DND-41 (cell line): ENCODE results near the gene FAM163B.

ENCODE experiments used
- ATAC-seq: fragments of 200-7000 bp; cut with Tn5 transposase; 3 replicates; pipeline ENCODE4 v1.9.1; 2021; ENCODE audit warnings: low read depth; ENCODE audit not compliant: insufficient read depth
- DNase-seq: peaks from one replicate; pipeline ENCODE4 v3.0.0-alpha.2; 2020
- H2AFZ ChIP-seq: 2 replicates; pipeline ENCODE4 v1.6.0; 2012; ENCODE audit warnings: low read depth, low read length
- H3K27ac ChIP-seq: 2 replicates; pipeline ENCODE4 v1.5.1; 2012; ENCODE audit warnings: low read length, inconsistent platforms
- H3K27me3 ChIP-seq: fragments of 200-600 bp; sonication (generic); 2 replicates; pipeline ENCODE4 v1.6.0; 2012; ENCODE audit warnings: low read length, mild to moderate bottlenecking, inconsistent platforms; ENCODE audit not compliant: insufficient read depth, poor library complexity
- H3K36me3 ChIP-seq: 2 replicates; pipeline ENCODE4 v1.5.1; 2012; ENCODE audit warnings: low read length, inconsistent platforms; ENCODE audit not compliant: insufficient read depth
- H3K4me1 ChIP-seq: 2 replicates; pipeline ENCODE4 v1.5.1; 2012; ENCODE audit warnings: mild to moderate bottlenecking, low read length; ENCODE audit not compliant: insufficient read depth
- H3K4me2 ChIP-seq: 2 replicates; pipeline ENCODE4 v1.6.0; 2012; ENCODE audit warnings: mild to moderate bottlenecking, moderate library complexity, low read length, inconsistent platforms; ENCODE audit not compliant: insufficient read depth
- H3K4me3 ChIP-seq, 2 experiments: fragments of 200-600 bp in 1 of 2; shearing (Covaris generic) in 1 of 2; 2 replicates each; pipeline ENCODE4 v1.5.1; 2012 to 2016; ENCODE audit warnings: inconsistent platforms in 2 of 2, low read length in 2 of 2, mild to moderate bottlenecking in 2 of 2, low read depth in 1 of 2, moderate library complexity in 1 of 2
- H3K79me2 ChIP-seq: 2 replicates; pipeline ENCODE4 v1.6.0; 2012; ENCODE audit warnings: low read length, inconsistent platforms; ENCODE audit not compliant: insufficient read depth
- H3K9ac ChIP-seq: 2 replicates; pipeline ENCODE4 v1.6.0; 2012; ENCODE audit warnings: low read depth, mild to moderate bottlenecking, inconsistent platforms, low read length, moderate library complexity
- H3K9me3 ChIP-seq: 2 replicates; pipeline ENCODE4 v1.5.1; 2012; ENCODE audit warnings: low read length, moderate library complexity, mild to moderate bottlenecking, inconsistent platforms; ENCODE audit not compliant: insufficient read depth, severe bottlenecking
- H4K20me1 ChIP-seq: 2 replicates; pipeline ENCODE4 v1.6.0; 2012; ENCODE audit warnings: low read length; ENCODE audit not compliant: insufficient read depth
- CTCF ChIP-seq: IDR thresholded peaks from 2 replicates; pipeline ENCODE4 v1.5.1; 2012; ENCODE audit warnings: borderline replicate concordance, low read length, moderate library complexity, mild to moderate bottlenecking; ENCODE audit not compliant: poor library complexity, severe bottlenecking; ENCODE audit errors: extremely low read depth
- EZH2 ChIP-seq: IDR thresholded peaks from 3 replicates; pipeline ENCODE4 v1.6.1; 2012; ENCODE audit warnings: borderline replicate concordance, low read depth, mild to moderate bottlenecking, moderate library complexity, low read length, inconsistent platforms; ENCODE audit not compliant: severe bottlenecking

Gene FAM163B

DNA sequence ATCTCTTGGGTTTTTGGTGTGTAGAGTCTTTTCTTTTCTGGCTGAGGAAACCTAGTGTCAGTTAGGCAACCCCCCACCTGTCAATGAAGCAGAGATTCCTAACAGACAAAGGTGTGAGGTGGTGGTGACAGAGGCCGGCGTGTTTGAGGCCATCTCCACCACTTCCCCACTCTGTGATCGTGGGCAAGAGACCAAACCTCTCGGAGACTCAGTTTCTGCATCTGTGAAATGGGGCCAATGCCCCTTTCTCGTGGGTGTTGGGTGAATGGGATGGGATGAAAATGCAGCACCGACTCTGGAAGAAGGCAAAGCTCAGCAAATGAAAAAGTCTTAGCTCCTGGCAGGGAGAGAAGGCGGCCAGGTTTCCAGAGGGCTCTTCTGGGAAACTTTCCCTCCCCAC is 807 bp downstream of the FAM163B start:
- Histone ChIP-seq H3K4me2 (no peak overlapping the region), H3K4me3 (no peak overlapping the region), H3K36me3 (no peaks in the 10 kb centered on the region), H3K27ac (no peak overlapping the region), H3K4me1 (no peaks in the 10 kb centered on the region), H4K20me1 (no peaks in the 10 kb centered on the region), H3K9ac (no peak overlapping the region), H3K9me3 (no peaks in the 10 kb centered on the region), H3K27me3 (no peaks in the 10 kb centered on the region), H3K79me2 (no peaks in the 10 kb centered on the region), H2AFZ (no peak overlapping the region)
- ATAC-seq, result no peak
- no peak for DNase-seq
- TF ChIP-seq CTCF, result no peak
- TF ChIP-seq EZH2, result no peak

DNA sequence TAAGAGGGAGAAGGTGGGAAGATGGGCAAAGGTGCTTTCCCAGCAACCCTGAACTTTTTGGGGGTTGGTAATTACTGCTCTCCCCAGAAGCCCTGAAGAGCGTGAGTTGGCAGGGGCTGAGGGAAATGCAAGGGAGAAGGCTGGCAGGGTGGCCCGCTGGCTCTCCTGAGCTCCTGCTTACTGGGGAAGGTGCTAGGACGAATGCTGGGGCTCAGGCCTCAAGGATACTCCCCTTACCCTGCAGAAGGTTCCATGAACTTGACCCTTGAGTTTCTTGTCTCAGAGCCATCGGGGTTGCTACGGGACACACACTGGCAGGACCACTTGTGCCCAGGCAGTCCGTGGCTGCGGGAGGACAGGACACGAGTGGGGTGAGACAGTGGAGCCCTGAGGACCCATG is 1.2 kb downstream of the FAM163B start:
- no peaks in the 10 kb centered on the region for H4K20me1 ChIP-seq
- no peaks in the 10 kb centered on the region for H3K27me3 ChIP-seq
- no peak for ATAC-seq
- DNase-seq, result no peak
- no peak overlapping the region for H3K4me2 ChIP-seq
- H3K79me2 ChIP-seq, result no peaks in the 10 kb centered on the region
- H3K27ac ChIP-seq, result no peak overlapping the region
- H3K36me3 ChIP-seq, result no peaks in the 10 kb centered on the region
- TF ChIP-seq EZH2 (no peak), CTCF (no peak)
- no peak overlapping the region for H3K4me3 ChIP-seq
- no peaks in the 10 kb centered on the region for H3K4me1 ChIP-seq
- H2AFZ ChIP-seq, result no peak overlapping the region
- no peaks in the 10 kb centered on the region for H3K9me3 ChIP-seq
- no peak overlapping the region for H3K9ac ChIP-seq

DNA sequence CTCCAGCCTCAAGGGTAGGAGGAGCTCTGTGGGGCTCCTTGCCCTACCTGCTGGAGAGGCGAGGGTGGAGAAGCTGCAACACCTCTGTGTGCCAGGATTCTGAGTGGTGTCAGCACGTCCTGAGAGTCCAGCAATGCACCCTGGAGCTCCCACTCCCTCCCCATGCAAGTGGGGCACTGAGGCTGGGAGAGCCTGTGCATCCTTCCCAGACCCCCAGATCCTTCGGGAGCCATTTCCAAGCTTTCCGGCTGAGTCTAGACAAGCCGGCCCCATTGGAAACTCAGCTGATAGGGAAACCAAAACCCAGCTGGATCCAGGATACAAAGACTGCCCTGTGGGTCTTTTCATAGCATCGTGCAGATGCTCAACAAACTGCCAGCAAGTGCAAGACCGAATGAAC is 1.8 kb downstream of the FAM163B start:
- TF ChIP-seq EZH2 (no peak), CTCF (no peak)
- Histone ChIP-seq H3K4me3 (no peak overlapping the region), H3K27me3 (no peaks in the 10 kb centered on the region), H3K27ac (no peak overlapping the region), H3K4me1 (no peaks in the 10 kb centered on the region), H3K9me3 (no peaks in the 10 kb centered on the region), H2AFZ (no peak overlapping the region), H3K9ac (no peak overlapping the region), H3K36me3 (no peaks in the 10 kb centered on the region), H4K20me1 (no peaks in the 10 kb centered on the region), H3K79me2 (no peaks in the 10 kb centered on the region), H3K4me2 (no peak overlapping the region)
- DNase-seq, result no peak
- no peak for ATAC-seq

DNA sequence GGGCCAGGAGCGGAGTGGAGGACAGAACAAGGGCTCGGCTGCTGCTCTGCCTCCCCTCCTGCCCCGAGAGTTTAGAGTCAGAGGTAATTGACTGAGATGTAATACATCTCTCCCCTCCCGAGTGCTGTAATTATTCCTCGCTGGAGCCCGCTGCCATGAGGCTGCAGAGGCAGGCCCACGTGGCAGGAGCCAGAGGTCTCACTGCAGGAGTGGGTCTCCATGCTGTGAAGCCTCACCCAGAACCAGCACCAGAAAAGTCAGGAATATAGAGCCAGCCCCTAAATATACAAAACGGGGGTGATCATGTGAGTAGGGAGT is 2.5 kb downstream of the FAM163B start:
- no peaks in the 10 kb centered on the region for H3K27me3 ChIP-seq
- H4K20me1 ChIP-seq, result no peaks in the 10 kb centered on the region
- ATAC-seq (no peak), DNase-seq (no peak)
- no peak overlapping the region for H3K27ac ChIP-seq
- no peak overlapping the region for H3K9ac ChIP-seq
- H2AFZ ChIP-seq, result no peak overlapping the region
- no peaks in the 10 kb centered on the region for H3K9me3 ChIP-seq
- no peaks in the 10 kb centered on the region for H3K4me1 ChIP-seq
- H3K79me2 ChIP-seq, result no peaks in the 10 kb centered on the region
- no peak for TF ChIP-seq CTCF
- TF ChIP-seq EZH2, result no peak
- no peak overlapping the region for H3K4me3 ChIP-seq
- no peaks in the 10 kb centered on the region for H3K36me3 ChIP-seq
- no peak overlapping the region for H3K4me2 ChIP-seq
